A673 (cell line): ENCODE results near the gene SORBS2. TPM values are rescaled to one million over a fixed set of nuclear protein-coding genes. Genes with fewer than 3 reads are reported as not detected.

Source experiments
- BruUV-seq: library from RNA; stranded (reverse); fragments of 400-500 nt; replicated peaks from 2 replicates; lab custom pipeline; 2021; lab: Mats Ljungman, UMichigan
- CTCF ChIA-PET: fragments of 300-600 bp; sonication (Branson Sonifier 250); formaldehyde crosslinking; loops from one replicate; lab custom pipeline; 2022; ENCODE audit warnings: antibody characterized with exemption; lab: Charles Lee
- POLR2A ChIA-PET: fragments of 300-600 bp; sonication (Branson Sonifier 250); formaldehyde crosslinking; loops from one replicate; lab custom pipeline; 2022; ENCODE audit warnings: antibody characterized with exemption; ENCODE audit not compliant: low non-redundant PET; lab: Charles Lee
- DNase-seq: peaks from one replicate; pipeline ENCODE4 v3.0.0-alpha.2; 2015; ENCODE audit warnings: low spot score
- H3K27ac ChIP-seq: fragments of 200-600 bp; sonication (generic); 2 replicates; pipeline ENCODE4 v1.5.1; 2016; ENCODE audit warnings: mixed run types, low read depth, mild to moderate bottlenecking, mixed read lengths, antibody characterized with exemption, low read length; ENCODE audit not compliant: poor library complexity, severe bottlenecking
- H3K27me3 ChIP-seq: fragments of 200-600 bp; sonication (generic); replicated peaks from 2 replicates; pipeline ENCODE4 v1.6.1; 2017; ENCODE audit warnings: mixed run types, low read depth, mild to moderate bottlenecking, mixed read lengths, antibody characterized with exemption, low read length; ENCODE audit not compliant: insufficient read depth, poor library complexity
- H3K36me3 ChIP-seq: fragments of 200-600 bp; sonication (generic); 2 replicates; pipeline ENCODE4 v1.6.1; 2016; ENCODE audit warnings: mixed run types, mild to moderate bottlenecking, mixed read lengths, antibody characterized with exemption, low read length; ENCODE audit not compliant: insufficient read depth, poor library complexity, severe bottlenecking
- H3K4me1 ChIP-seq: fragments of 200-600 bp; sonication (generic); 2 replicates; pipeline ENCODE4 v1.6.1; 2017; ENCODE audit warnings: mixed run types, mild to moderate bottlenecking, mixed read lengths, antibody characterized with exemption, low read length; ENCODE audit not compliant: insufficient read depth, poor library complexity, severe bottlenecking
- H3K4me3 ChIP-seq: fragments of 200-600 bp; sonication (generic); 2 replicates; pipeline ENCODE4 v1.5.1; 2016; ENCODE audit warnings: low read depth, mixed run types, mild to moderate bottlenecking, mixed read lengths, low read length; ENCODE audit not compliant: poor library complexity, severe bottlenecking
- H3K9me3 ChIP-seq: fragments of 200-600 bp; sonication (generic); 2 replicates; pipeline ENCODE4 v1.6.1; 2016; ENCODE audit warnings: mixed run types, low read depth, mild to moderate bottlenecking, mixed read lengths, antibody characterized with exemption, low read length; ENCODE audit not compliant: poor library complexity, severe bottlenecking
- CTCF ChIP-seq: fragments of 300-800, 200-600 bp; sonication (generic); conservative IDR thresholded peaks from 2 replicates; pipeline ENCODE4 v1.5.1; 2017; ENCODE audit warnings: low read depth, mild to moderate bottlenecking, antibody characterized with exemption, low read length, moderate library complexity, mixed read lengths
- EZH2 ChIP-seq: fragments of 200-600 bp; sonication (generic); IDR thresholded peaks from 2 replicates; pipeline ENCODE4 v1.6.1; 2017; ENCODE audit warnings: borderline replicate concordance, low read depth, mild to moderate bottlenecking, mixed read lengths, antibody characterized with exemption, low read length; ENCODE audit not compliant: poor library complexity, severe bottlenecking
- intact Hi-C: fragments of 100-400 bp; cut with micrococcal nuclease; formaldehyde crosslinking; loops from one replicate; pipeline ENCODE4 v1.10.0; 2022; ENCODE audit not compliant: unreplicated experiment
- total RNA-seq: library from RNA; stranded (reverse); gene quantifications from 2 replicates; pipeline ENCODE4 v1.2.3, GENCODE V29; 2021

SORBS2 gene
- total RNA-seq, 1 experiment from 2014 or later = not detected

GRCh38 chr4:185702147-185702663 lies 109.8 kb downstream of the SORBS2 start:
- BruUV-seq = no TSS peak
- TF ChIP-seq CTCF (no peak), EZH2 (no peak)
- no peak overlapping the region for H3K27ac ChIP-seq
- ChIA-PET POLR2A (no interaction called here), CTCF (no interaction called here)
- intact Hi-C loops = no loop called here
- H3K36me3 ChIP-seq = no peaks in the 10 kb centered on the region
- DNase-seq = no peak
- no peaks in the 10 kb centered on the region for H3K9me3 ChIP-seq
- no peaks in the 10 kb centered on the region for H3K4me1 ChIP-seq
- no peak overlapping the region for H3K4me3 ChIP-seq
- peaks cover 9% of the 10 kb centered on the region for H3K27me3 ChIP-seq

- BruUV-seq = no TSS peak
- no peak for DNase-seq
- Histone ChIP-seq H3K36me3 (no peaks in the 10 kb centered on the region), H3K4me3 (no peak overlapping the region), H3K4me1 (no peaks in the 10 kb centered on the region), H3K27ac (no peak overlapping the region), H3K9me3 (no peaks in the 10 kb centered on the region), H3K27me3 (peaks cover 15% of the 10 kb centered on the region)
- no peak for TF ChIP-seq CTCF
- TF ChIP-seq EZH2 = no peak
- CTCF ChIA-PET = no interaction called here
- intact Hi-C loops = no loop called here
- POLR2A ChIA-PET = no interaction called here
Measured at GRCh38 chr4:185700630-185701029, 111.4 kb downstream of the SORBS2 start.

GRCh38 chr4:185700048-185700447 lies 111.9 kb downstream of the SORBS2 start:
- H3K4me3 ChIP-seq = no peak overlapping the region
- TF ChIP-seq EZH2 = no peak
- no peak for TF ChIP-seq CTCF
- H3K27ac ChIP-seq = no peak overlapping the region
- H3K27me3 ChIP-seq = peaks cover 18% of the 10 kb centered on the region
- intact Hi-C loops = no loop called here
- ChIA-PET POLR2A (no interaction called here), CTCF (no interaction called here)
- BruUV-seq = no TSS peak
- H3K9me3 ChIP-seq = no peaks in the 10 kb centered on the region
- no peaks in the 10 kb centered on the region for H3K36me3 ChIP-seq
- DNase-seq = no peak
- H3K4me1 ChIP-seq = no peaks in the 10 kb centered on the region
